Progenitor cell of endocrine pancreas (in vitro differentiated cells): ENCODE results near the gene CALN1. TPM values are rescaled to one million over a fixed set of nuclear protein-coding genes. Genes with fewer than 3 reads are reported as not detected.

Source experiments
- DNase-seq: peaks from one replicate; pipeline ENCODE4 v3.0.0; 2021; ENCODE audit warnings: low spot score; ENCODE audit not compliant: unreplicated experiment
- H3K27ac Mint-ChIP-seq: 2 replicates; pipeline ENCODE4 v1.8.0; 2021; ENCODE audit warnings: mild to moderate bottlenecking, moderate library complexity, mixed read lengths
- H3K27me3 Mint-ChIP-seq: 2 replicates; pipeline ENCODE4 v1.8.0; 2021; ENCODE audit warnings: mixed read lengths
- H3K36me3 Mint-ChIP-seq: 2 replicates; pipeline ENCODE4 v1.8.0; 2022; ENCODE audit warnings: mixed read lengths; ENCODE audit not compliant: insufficient read depth
- H3K4me1 Mint-ChIP-seq: 2 replicates; pipeline ENCODE4 v1.8.0; 2021; ENCODE audit warnings: low read depth, mixed read lengths
- H3K4me3 Mint-ChIP-seq: 2 replicates; pipeline ENCODE4 v1.8.0; 2021; ENCODE audit warnings: low read depth, mild to moderate bottlenecking, moderate library complexity, mixed read lengths
- H3K9me3 Mint-ChIP-seq: 2 replicates; pipeline ENCODE4 v1.8.0; 2021; ENCODE audit warnings: low read depth, mixed read lengths
- CTCF ChIP-seq: fragments of 200-600 bp; sonication (generic); IDR thresholded peaks from one replicate; pipeline ENCODE4 v1.5.0; 2021; ENCODE audit warnings: antibody characterized with exemption, mild to moderate bottlenecking; ENCODE audit not compliant: unreplicated experiment
- total RNA-seq: library from RNA; stranded (reverse); gene quantifications from 2 replicates; pipeline ENCODE4 v1.2.1, GENCODE V29; 2021

Gene CALN1
- total RNA-seq, 1 donor from 2014 or later, result 0.79 TPM

DNA sequence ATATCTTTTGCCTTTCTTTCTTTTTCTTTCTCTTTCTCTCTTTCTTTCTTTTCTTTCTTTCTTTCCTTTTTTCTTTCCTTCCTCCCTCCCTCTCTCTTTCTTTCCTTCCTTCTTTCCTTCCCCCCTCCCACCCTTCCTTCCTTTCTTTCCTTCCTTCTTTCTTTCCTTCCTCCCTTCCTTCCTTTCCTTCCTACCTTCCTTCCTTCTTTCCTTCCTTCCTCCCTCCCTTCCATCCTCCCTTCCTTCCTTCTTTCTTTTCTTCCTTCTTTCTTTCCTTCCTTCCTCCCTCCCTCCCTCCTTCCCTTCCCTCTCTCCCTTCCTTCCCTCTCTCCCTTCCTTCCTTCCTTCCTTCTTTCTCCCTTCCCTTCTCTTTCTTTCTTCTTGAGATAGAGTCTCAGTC, 25.5 kb upstream of the CALN1 start:
- no peak overlapping the region for H3K27ac Mint-ChIP-seq
- DNase-seq, result no peak
- no peak overlapping the region for H3K4me3 Mint-ChIP-seq
- no peaks in the 10 kb centered on the region for H3K36me3 Mint-ChIP-seq
- H3K9me3 Mint-ChIP-seq, result no peaks in the 10 kb centered on the region
- TF ChIP-seq CTCF, result no peak
- H3K27me3 Mint-ChIP-seq, result peaks cover 13% of the 10 kb centered on the region
- peaks cover 12% of the 10 kb centered on the region for H3K4me1 Mint-ChIP-seq

DNA sequence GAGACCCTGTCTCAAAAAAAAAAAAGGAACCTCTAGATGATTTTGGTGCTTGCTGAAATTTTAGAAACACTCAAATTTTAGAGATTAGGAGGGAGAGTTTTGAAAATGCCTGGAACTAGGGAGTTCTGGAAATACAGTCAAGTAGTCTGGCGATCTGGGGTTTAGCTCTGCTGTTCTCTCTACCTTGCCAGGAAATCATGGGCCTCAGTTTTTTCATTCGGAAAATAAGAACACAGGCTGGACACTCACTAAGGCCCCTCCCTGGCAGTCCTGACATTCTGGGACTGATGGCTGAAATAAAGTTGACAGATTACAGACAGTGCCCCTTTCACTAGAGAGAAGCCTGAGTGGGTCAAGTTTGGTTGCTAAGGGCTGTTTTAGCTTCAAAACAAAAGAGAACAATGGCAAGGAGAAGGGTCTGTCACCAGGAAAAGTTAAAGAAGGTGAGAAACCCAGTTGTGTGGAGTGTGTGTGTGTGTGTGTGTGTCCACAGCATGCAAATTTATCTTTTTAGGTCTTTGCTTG, 25.0 kb upstream of the CALN1 start:
- H3K36me3 Mint-ChIP-seq, result no peaks in the 10 kb centered on the region
- H3K4me1 Mint-ChIP-seq, result peaks cover 12% of the 10 kb centered on the region
- no peak for DNase-seq
- H3K9me3 Mint-ChIP-seq, result no peaks in the 10 kb centered on the region
- TF ChIP-seq CTCF, result no peak
- H3K27me3 Mint-ChIP-seq, result peaks cover 12% of the 10 kb centered on the region
- H3K4me3 Mint-ChIP-seq, result no peak overlapping the region
- no peak overlapping the region for H3K27ac Mint-ChIP-seq

DNA sequence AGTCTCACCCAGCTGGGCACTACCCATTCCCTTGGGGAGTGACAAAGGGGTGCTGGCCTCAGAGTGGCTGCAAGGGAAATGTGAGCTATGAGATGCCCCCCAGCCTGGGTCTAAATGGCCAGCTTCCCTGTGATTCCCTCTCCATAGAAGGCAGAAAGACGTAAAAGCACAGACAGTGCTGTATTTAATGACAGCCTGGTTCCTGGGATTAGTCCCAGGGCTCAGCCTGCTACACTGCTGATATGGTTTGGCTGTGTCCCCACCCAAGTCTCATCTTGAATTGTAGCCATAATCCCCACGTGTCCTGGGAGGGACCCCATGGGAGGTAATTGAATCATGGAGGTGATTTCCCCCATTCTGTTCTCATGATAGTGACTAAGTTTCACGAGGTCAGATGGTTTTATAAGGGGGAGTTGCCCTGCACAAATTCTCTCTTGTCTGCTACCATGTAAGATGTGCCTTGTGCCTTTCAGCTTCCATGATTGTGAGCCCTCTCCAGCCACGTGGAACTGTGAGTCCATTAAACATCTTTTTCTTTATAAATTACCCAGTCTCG, 23.9 kb upstream of the CALN1 start:
- H3K4me1 Mint-ChIP-seq, result peaks cover 12% of the 10 kb centered on the region
- peaks cover 6% of the 10 kb centered on the region for H3K27me3 Mint-ChIP-seq
- H3K36me3 Mint-ChIP-seq, result no peaks in the 10 kb centered on the region
- no peak overlapping the region for H3K27ac Mint-ChIP-seq
- TF ChIP-seq CTCF, result no peak
- DNase-seq, result no peak
- no peak overlapping the region for H3K4me3 Mint-ChIP-seq
- no peaks in the 10 kb centered on the region for H3K9me3 Mint-ChIP-seq

- H3K27ac Mint-ChIP-seq, result peak overlapping the region; percentile 59
- no peak for TF ChIP-seq CTCF
- no peak overlapping the region for H3K4me3 Mint-ChIP-seq
- H3K4me1 Mint-ChIP-seq, result peaks cover 12% of the 10 kb centered on the region
- peaks cover 5% of the 10 kb centered on the region for H3K27me3 Mint-ChIP-seq
- no peaks in the 10 kb centered on the region for H3K9me3 Mint-ChIP-seq
- no peak for DNase-seq
- H3K36me3 Mint-ChIP-seq, result no peaks in the 10 kb centered on the region
These were observed 23.2 kb upstream of the CALN1 start for GRCh38 chr7:72435366-72435765.

- H3K27ac Mint-ChIP-seq, result no peak overlapping the region
- no peaks in the 10 kb centered on the region for H3K9me3 Mint-ChIP-seq
- peaks cover 3% of the 10 kb centered on the region for H3K27me3 Mint-ChIP-seq
- H3K4me1 Mint-ChIP-seq, result peaks cover 7% of the 10 kb centered on the region
- H3K4me3 Mint-ChIP-seq, result no peak overlapping the region
- TF ChIP-seq CTCF, result no peak
- no peaks in the 10 kb centered on the region for H3K36me3 Mint-ChIP-seq
- no peak for DNase-seq
These were observed 18.4 kb upstream of the CALN1 start for GRCh38 chr7:72430531-72430930.
